ENCODE results near the gene PTAR1. TPM values are rescaled to one million over a fixed set of nuclear protein-coding genes. Genes with fewer than 3 reads are reported as not detected.

PTAR1 gene
- total RNA-seq, 1 experiment from 2014 or later = 43.5 TPM

GRCh38 chr9:69674716-69675438 lies 84.9 kb downstream of the PTAR1 start:
- ChIA-PET POLR2A (no interaction called here), CTCF (interaction anchor here (0.7 to 5.3 kb wide), 4 partner anchors 71 to 253 kb away, joined by 3 to 36 read pairs (median 4); no protein-coding TSS in a partner anchor)
- Mint-ChIP-seq H3K9me3 (ENCODE audit: unreplicated experiment) (no peaks in the 10 kb centered on the region), H3K27ac (ENCODE audit: low read depth, unreplicated experiment) (no peak overlapping the region), H3K36me3 (ENCODE audit: insufficient read depth, unreplicated experiment) (no peaks in the 10 kb centered on the region), H3K27me3 (ENCODE audit: insufficient read depth, unreplicated experiment) (peaks cover 15% of the 10 kb centered on the region), H3K4me1 (ENCODE audit: insufficient read depth, unreplicated experiment) (peaks cover 6% of the 10 kb centered on the region), H3K4me3 (ENCODE audit: unreplicated experiment) (no peak overlapping the region)
- DNase-seq (ENCODE audit: unreplicated experiment) = peak; percentile 40
- no TSS peak for BruUV-seq (replicated peaks)
- TF ChIP-seq CTCF (IDR thresholded peaks at IDR 0.05; ENCODE audit: unreplicated experiment) = no peak
- intact Hi-C loops (cut with micrococcal nuclease) = loop anchor here (5.0 to 10.0 kb wide), 3 partner anchors 242 to 440 kb away; no protein-coding TSS in a partner anchor

- Mint-ChIP-seq H3K4me3 (ENCODE audit: unreplicated experiment) (no peak overlapping the region), H3K27me3 (ENCODE audit: insufficient read depth, unreplicated experiment) (peaks cover 15% of the 10 kb centered on the region), H3K36me3 (ENCODE audit: insufficient read depth, unreplicated experiment) (no peaks in the 10 kb centered on the region), H3K9me3 (ENCODE audit: unreplicated experiment) (no peaks in the 10 kb centered on the region), H3K27ac (ENCODE audit: low read depth, unreplicated experiment) (no peak overlapping the region), H3K4me1 (ENCODE audit: insufficient read depth, unreplicated experiment) (peaks cover 6% of the 10 kb centered on the region)
- BruUV-seq (replicated peaks) = no TSS peak
- CTCF ChIA-PET = interaction anchor here (0.6 to 5.3 kb wide), 18 partner anchors 8 to 1257 kb away, joined by 3 to 36 read pairs (median 4); no protein-coding TSS in a partner anchor
- no peak for TF ChIP-seq CTCF (IDR thresholded peaks at IDR 0.05; ENCODE audit: unreplicated experiment)
- DNase-seq (ENCODE audit: unreplicated experiment) = no peak
- intact Hi-C loops (cut with micrococcal nuclease) = loop anchor here (5.0 to 10.0 kb wide), 3 partner anchors 243 to 441 kb away; no protein-coding TSS in a partner anchor
- POLR2A ChIA-PET = interaction anchor here (1.7 kb wide), 1 partner anchor 105 kb away, joined by 3 read pairs; no protein-coding TSS in a partner anchor
Measured at GRCh38 chr9:69674112-69674685, 85.6 kb downstream of the PTAR1 start.

- Mint-ChIP-seq H3K4me3 (ENCODE audit: unreplicated experiment) (peak overlapping the region; percentile 70), H3K27me3 (ENCODE audit: insufficient read depth, unreplicated experiment) (peaks cover 15% of the 10 kb centered on the region), H3K27ac (ENCODE audit: low read depth, unreplicated experiment) (no peak overlapping the region), H3K9me3 (ENCODE audit: unreplicated experiment) (no peaks in the 10 kb centered on the region), H3K36me3 (ENCODE audit: insufficient read depth, unreplicated experiment) (no peaks in the 10 kb centered on the region), H3K4me1 (ENCODE audit: insufficient read depth, unreplicated experiment) (peaks cover 6% of the 10 kb centered on the region)
- ChIA-PET CTCF (interaction anchor here (0.6 to 5.3 kb wide), 38 partner anchors 9 to 441 kb away, joined by 3 to 36 read pairs (median 4); partner anchors contain the start of gene PTAR1), POLR2A (interaction anchor here (1.7 to 2.4 kb wide), 2 partner anchors 87 to 104 kb away, joined by 3 to 7 read pairs; partner anchors contain the start of gene PTAR1)
- no peak for TF ChIP-seq CTCF (IDR thresholded peaks at IDR 0.05; ENCODE audit: unreplicated experiment)
- no TSS peak for BruUV-seq (replicated peaks)
- no peak for DNase-seq (ENCODE audit: unreplicated experiment)
- intact Hi-C loops (cut with micrococcal nuclease) = loop anchor here (1.0 to 10.0 kb wide), 6 partner anchors 86 to 442 kb away; no protein-coding TSS in a partner anchor
Measured at GRCh38 chr9:69673311-69673640, 86.5 kb downstream of the PTAR1 start.

Measured in MCF 10A (cell line).